Gastrocnemius medialis (tissue), 4 donors: Measurements from ENCODE around the gene ANXA2R.

ENCODE experiments used
- POLR2A ChIP-seq, 2 donors: fragments of 450-650 bp; IDR thresholded peaks; one replicate each; pipeline ENCODE4 v1.6.1; 2017; ENCODE audit warnings: antibody characterized with exemption in 2 of 2, mild to moderate bottlenecking in 2 of 2, moderate library complexity in 2 of 2
- TF ChIP-seq, protein P1 (sequence below), 5 experiments: fragments of 450-650 bp in 3 of 5; fragments of 200-600 bp in 2 of 5; sonication (generic) in 2 of 5; IDR thresholded peaks in 4 of 5; conservative IDR thresholded peaks in 1 of 5; 1 replicate in 4 of 5; 2 replicates in 1 of 5; pipeline ENCODE4 v1.5.1; 2016 to 2019; ENCODE audit warnings: antibody characterized with exemption in 5 of 5, mild to moderate bottlenecking in 3 of 5, moderate library complexity in 3 of 5

DNA sequence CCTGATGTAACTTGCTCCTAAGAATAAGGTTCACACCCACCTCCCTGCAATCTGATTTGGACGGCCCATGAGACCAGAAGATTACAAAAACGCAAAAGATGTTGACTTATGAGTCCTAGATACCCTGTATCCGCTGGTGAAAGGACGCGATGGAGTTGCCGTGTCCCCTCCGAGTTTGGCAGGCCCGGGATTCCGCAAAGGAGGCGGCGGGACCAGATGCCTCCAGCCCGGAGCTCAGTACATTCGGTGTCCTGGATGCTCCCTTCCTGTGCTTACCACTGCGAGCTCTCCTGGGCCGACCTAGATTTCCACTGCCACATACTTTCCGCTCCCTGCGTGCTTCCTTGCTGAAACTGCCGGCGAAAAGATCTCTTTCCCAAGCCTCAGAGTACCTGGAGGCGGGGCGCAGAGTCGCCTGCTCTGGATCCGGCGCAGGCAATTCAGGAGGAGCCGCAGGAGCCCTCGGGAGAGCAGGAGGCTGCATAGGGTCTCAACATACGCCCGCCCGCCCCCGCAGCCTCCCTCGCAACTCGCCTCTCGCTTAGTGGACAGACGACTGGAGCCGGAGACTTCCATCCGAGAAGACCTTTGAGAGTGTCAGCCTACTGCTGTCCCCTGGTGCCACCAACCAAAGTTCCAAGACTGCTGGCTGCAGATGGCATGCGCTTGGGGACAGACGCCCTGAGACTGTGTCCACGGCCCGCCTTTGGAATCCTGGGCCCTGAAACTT is 39.8 kb downstream of the ANXA2R start:
- TF ChIP-seq, protein P1, sequence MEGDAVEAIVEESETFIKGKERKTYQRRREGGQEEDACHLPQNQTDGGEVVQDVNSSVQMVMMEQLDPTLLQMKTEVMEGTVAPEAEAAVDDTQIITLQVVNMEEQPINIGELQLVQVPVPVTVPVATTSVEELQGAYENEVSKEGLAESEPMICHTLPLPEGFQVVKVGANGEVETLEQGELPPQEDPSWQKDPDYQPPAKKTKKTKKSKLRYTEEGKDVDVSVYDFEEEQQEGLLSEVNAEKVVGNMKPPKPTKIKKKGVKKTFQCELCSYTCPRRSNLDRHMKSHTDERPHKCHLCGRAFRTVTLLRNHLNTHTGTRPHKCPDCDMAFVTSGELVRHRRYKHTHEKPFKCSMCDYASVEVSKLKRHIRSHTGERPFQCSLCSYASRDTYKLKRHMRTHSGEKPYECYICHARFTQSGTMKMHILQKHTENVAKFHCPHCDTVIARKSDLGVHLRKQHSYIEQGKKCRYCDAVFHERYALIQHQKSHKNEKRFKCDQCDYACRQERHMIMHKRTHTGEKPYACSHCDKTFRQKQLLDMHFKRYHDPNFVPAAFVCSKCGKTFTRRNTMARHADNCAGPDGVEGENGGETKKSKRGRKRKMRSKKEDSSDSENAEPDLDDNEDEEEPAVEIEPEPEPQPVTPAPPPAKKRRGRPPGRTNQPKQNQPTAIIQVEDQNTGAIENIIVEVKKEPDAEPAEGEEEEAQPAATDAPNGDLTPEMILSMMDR (IDR thresholded peaks at IDR 0.05 in 4 of 5, conservative IDR thresholded peaks at IDR 0.05 in 1 of 5), result no peak
- TF ChIP-seq POLR2A (IDR thresholded peaks at IDR 0.05), result no peak
